ENCODE data around the gene MTCH1.

The MTCH1 gene

DNA sequence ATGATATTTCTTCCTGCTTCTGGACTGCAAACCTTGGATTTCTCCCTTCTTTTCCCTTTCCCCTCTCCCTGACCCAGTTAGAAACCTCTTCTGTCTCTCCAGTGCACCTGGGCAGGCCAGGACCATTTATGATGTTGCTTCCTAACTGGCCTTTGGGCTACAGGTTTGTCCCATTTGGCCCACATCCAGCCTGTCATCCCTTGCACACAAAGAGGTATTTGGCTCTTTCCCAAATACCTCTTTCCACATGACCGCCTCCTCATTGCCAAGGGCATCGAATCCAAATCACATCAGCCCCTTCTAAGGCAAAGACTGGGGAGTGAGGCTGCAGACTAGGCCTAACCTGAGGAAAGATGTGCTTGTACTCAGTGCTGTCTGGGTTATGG lies 33.1 kb upstream of the MTCH1 start:
- Histone ChIP-seq H3K9ac (peak overlapping the region in 8 of 11 experiments; percentile 6 to 53 (median 23); a peak in 12 of 22 replicates), H4K20me1 (no peaks in the 10 kb centered on the region; a peak in 1 of 22 replicates), H3K27me3 (no peaks in the 10 kb centered on the region), H3K27ac (peak overlapping the region in 5 of 11 experiments; percentile 1 to 44 (median 26); a peak in 6 of 22 replicates), H3K36me3 (peaks cover 0 to 88% (median 0%) of the 10 kb centered on the region in 11 experiments; a peak in 6 of 22 replicates), H3K4me1 (peaks cover 30 to 53% (median 37%) of the 10 kb centered on the region in 10 experiments), H3K4me2 (peak overlapping the region; percentile 5 to 54 (median 44); a peak in 16 of 22 replicates), H3K9me3 (replicated peaks in 1 of 11) (no peaks in the 10 kb centered on the region), H3K4me3 (no peak overlapping the region)
- TF ChIP-seq Cebpa-rat (IDR thresholded peaks at IDR 0.05): no peak

DNA sequence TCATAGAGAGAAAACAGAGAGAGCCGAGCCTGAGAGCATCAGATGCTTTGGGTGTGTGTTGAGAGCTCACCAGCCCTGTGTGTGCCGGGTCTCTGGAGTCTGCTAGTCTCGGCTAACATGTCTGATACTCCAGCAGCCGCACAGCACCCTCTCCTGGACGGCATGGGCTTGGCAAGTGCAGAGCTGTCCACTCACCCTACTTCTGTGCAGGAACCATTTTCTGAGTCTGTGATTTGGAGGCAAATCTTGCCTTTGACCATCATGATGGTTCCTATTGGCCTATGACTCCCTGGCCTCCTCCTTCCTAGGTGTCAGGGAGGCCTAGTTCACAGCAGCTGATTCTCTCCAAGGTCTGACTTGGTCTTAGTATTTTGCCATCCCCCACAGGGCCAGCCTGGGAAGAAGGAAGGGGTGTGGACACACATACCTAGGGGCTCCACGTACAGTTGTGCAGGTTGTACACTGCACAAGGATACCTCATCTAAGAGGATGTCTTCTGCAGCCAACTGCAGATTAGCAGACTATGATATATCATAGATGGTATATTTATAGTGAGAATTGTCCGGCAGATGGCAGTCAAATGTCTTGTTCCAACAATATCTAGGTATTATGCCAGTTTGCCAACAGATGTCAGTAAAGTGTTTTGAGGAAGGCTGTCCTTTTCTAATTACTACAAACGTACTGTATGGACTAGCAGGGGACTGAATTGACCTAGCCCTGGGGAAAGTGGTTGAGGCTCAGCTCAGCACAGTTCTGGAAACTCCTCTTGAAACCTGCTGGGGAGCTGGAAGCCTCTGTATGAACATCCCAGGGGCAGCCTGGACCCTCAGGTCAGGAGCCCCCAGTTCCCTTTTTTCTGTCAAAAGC lies 32.4 kb upstream of the MTCH1 start:
- H3K9me3 ChIP-seq (replicated peaks in 1 of 11): no peaks in the 10 kb centered on the region
- H3K4me1 ChIP-seq: peaks cover 30 to 48% (median 35%) of the 10 kb centered on the region in 10 experiments
- peak overlapping the region in 5 of 11 experiments; percentile 1 to 44 (median 26); a peak in 5 of 22 replicates for H3K27ac ChIP-seq
- no peak for TF ChIP-seq Cebpa-rat (IDR thresholded peaks at IDR 0.05)
- peak overlapping the region; percentile 38 to 63 (median 50); a peak in 21 of 22 replicates for H3K4me2 ChIP-seq
- peaks cover 0 to 88% (median 0%) of the 10 kb centered on the region in 11 experiments; a peak in 7 of 22 replicates for H3K36me3 ChIP-seq
- H3K4me3 ChIP-seq: no peak overlapping the region
- H3K9ac ChIP-seq: peak overlapping the region in 8 of 11 experiments; percentile 6 to 53 (median 27); a peak in 13 of 22 replicates
- H3K27me3 ChIP-seq: no peaks in the 10 kb centered on the region
- peaks cover 0 to 2% (median 0%) of the 10 kb centered on the region in 11 experiments; a peak in 1 of 22 replicates for H4K20me1 ChIP-seq

- peak overlapping the region in 2 of 11 experiments; percentile 4 to 8; a peak in 2 of 22 replicates for H3K27ac ChIP-seq
- no peak for TF ChIP-seq Cebpa-rat (IDR thresholded peaks at IDR 0.05)
- no peak overlapping the region for H3K4me3 ChIP-seq
- H3K9ac ChIP-seq: peak overlapping the region in 6 of 11 experiments; percentile 11 to 47 (median 34); a peak in 7 of 22 replicates
- no peaks in the 10 kb centered on the region for H3K9me3 ChIP-seq (replicated peaks in 1 of 11)
- H3K4me2 ChIP-seq: peak overlapping the region; percentile 1 to 57 (median 45); a peak in 18 of 22 replicates
- H3K36me3 ChIP-seq: peaks cover 0 to 88% (median 0%) of the 10 kb centered on the region in 11 experiments; a peak in 7 of 22 replicates
- peaks cover 0 to 7% (median 0%) of the 10 kb centered on the region in 11 experiments; a peak in 1 of 22 replicates for H4K20me1 ChIP-seq
- H3K4me1 ChIP-seq: peaks cover 30 to 41% (median 35%) of the 10 kb centered on the region in 10 experiments
- no peaks in the 10 kb centered on the region for H3K27me3 ChIP-seq
These were observed 31.7 kb upstream of the MTCH1 start for GRCh38 chr6:37017606-37018197.

GRCh38 chr6:37016995-37017394 lies 31.0 kb upstream of the MTCH1 start:
- Histone ChIP-seq H3K4me2 (peak overlapping the region in 4 of 11 experiments; percentile 43 to 57 (median 48); a peak in 4 of 22 replicates), H3K4me3 (no peak overlapping the region), H3K27ac (no peak overlapping the region), H3K9ac (peak overlapping the region in 4 of 11 experiments; percentile 11 to 47 (median 30); a peak in 5 of 22 replicates), H3K4me1 (peaks cover 27 to 39% (median 34%) of the 10 kb centered on the region in 10 experiments), H3K9me3 (replicated peaks in 1 of 11) (no peaks in the 10 kb centered on the region), H3K27me3 (no peaks in the 10 kb centered on the region), H3K36me3 (peaks cover 0 to 88% (median 0%) of the 10 kb centered on the region in 11 experiments; a peak in 7 of 22 replicates), H4K20me1 (peaks cover 0 to 14% (median 0%) of the 10 kb centered on the region in 11 experiments; a peak in 2 of 22 replicates)
- no peak for TF ChIP-seq Cebpa-rat (IDR thresholded peaks at IDR 0.05)

DNA sequence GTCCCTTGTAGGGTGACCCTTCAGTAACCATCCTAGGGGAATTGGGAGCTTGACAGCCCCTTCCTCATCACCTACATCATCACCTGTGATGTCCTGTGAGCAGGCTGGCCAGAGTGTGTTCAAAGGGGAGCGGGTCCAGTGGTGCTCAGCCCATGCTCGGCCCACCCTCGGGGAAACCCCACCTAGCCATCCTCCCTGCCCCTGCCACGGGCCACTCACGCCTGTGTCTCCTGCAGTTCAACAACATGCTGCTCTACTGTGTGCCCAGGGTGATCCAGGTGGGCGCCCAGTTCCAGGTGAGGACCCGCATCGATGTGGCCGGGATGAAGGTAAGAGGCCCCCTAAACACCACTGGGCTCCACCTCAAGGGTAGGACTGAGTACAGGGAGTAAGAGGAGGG lies 29.5 kb upstream of the MTCH1 start:
- TF ChIP-seq Cebpa-rat (IDR thresholded peaks at IDR 0.05): no peak
- Histone ChIP-seq H3K4me3 (no peak overlapping the region), H3K36me3 (peaks cover 0 to 86% (median 0%) of the 10 kb centered on the region in 11 experiments; a peak in 7 of 22 replicates), H4K20me1 (peaks cover 0 to 28% (median 0%) of the 10 kb centered on the region in 11 experiments; a peak in 2 of 22 replicates), H3K4me2 (no peak overlapping the region), H3K4me1 (peaks cover 32 to 47% (median 39%) of the 10 kb centered on the region in 10 experiments), H3K9me3 (replicated peaks in 1 of 11) (no peaks in the 10 kb centered on the region), H3K27me3 (no peaks in the 10 kb centered on the region), H3K27ac (no peak overlapping the region), H3K9ac (peak overlapping the region in 3 of 11 experiments; percentile 13 to 18 (median 14); a peak in 1 of 22 replicates)

GRCh38 chr6:37014667-37015066 lies 28.7 kb upstream of the MTCH1 start:
- Histone ChIP-seq H3K36me3 (peaks cover 0 to 85% (median 0%) of the 10 kb centered on the region in 11 experiments; a peak in 7 of 22 replicates), H3K9ac (no peak overlapping the region; a peak in 1 of 22 replicates), H3K27me3 (no peaks in the 10 kb centered on the region), H3K4me2 (no peak overlapping the region), H4K20me1 (peaks cover 0 to 36% (median 0%) of the 10 kb centered on the region in 11 experiments; a peak in 2 of 22 replicates), H3K4me3 (no peak overlapping the region), H3K4me1 (peaks cover 32 to 56% (median 47%) of the 10 kb centered on the region in 10 experiments), H3K9me3 (replicated peaks in 1 of 11) (no peaks in the 10 kb centered on the region), H3K27ac (no peak overlapping the region)
- TF ChIP-seq Cebpa-rat (IDR thresholded peaks at IDR 0.05): no peak

GRCh38 chr6:37013516-37014491 lies 27.8 kb upstream of the MTCH1 start:
- Histone ChIP-seq H3K9me3 (replicated peaks in 1 of 11) (no peaks in the 10 kb centered on the region), H3K4me2 (no peak overlapping the region), H3K36me3 (peaks cover 0 to 85% (median 0%) of the 10 kb centered on the region in 11 experiments; a peak in 7 of 22 replicates), H3K4me3 (no peak overlapping the region), H4K20me1 (peaks cover 0 to 42% (median 0%) of the 10 kb centered on the region in 11 experiments; a peak in 3 of 22 replicates), H3K9ac (no peak overlapping the region), H3K4me1 (peaks cover 30 to 58% (median 47%) of the 10 kb centered on the region in 10 experiments), H3K27ac (no peak overlapping the region; a peak in 1 of 22 replicates), H3K27me3 (no peaks in the 10 kb centered on the region)
- no peak for TF ChIP-seq Cebpa-rat (IDR thresholded peaks at IDR 0.05)

Data from BLaER1 treated with 17β-estradiol and CSF1 and Interleukin-3, amounts not matched to agents 10 nM and 100 nM (cell line).